PFSK-1 (cell line): Measurements from ENCODE around the gene DIPK1A.

ENCODE experiments used
- FOXP2 ChIP-seq: optimal IDR thresholded peaks from 2 replicates; pipeline ENCODE3; 2011; ENCODE audit warnings: borderline replicate concordance, control low read depth, inconsistent platforms; ENCODE audit not compliant: insufficient read depth; ENCODE audit errors: extremely low read length, extremely low read depth
- POLR2AphosphoS5 ChIP-seq: IDR thresholded peaks from 2 replicates; pipeline ENCODE4 v1.6.1; 2012; ENCODE audit warnings: low read depth, mild to moderate bottlenecking, control low read depth, low read length, moderate library complexity
- REST ChIP-seq, 2 experiments: IDR thresholded peaks; 2 replicates each; pipeline versions ENCODE4 v1.6.1 to v1.8.0; 2011 to 2012; ENCODE audit warnings: low read depth in 2 of 2, low read length in 2 of 2, control low read depth in 1 of 2, inconsistent platforms in 1 of 2, mild to moderate bottlenecking in 1 of 2, moderate library complexity in 1 of 2; ENCODE audit not compliant: insufficient read depth in 1 of 2
- SIN3A ChIP-seq: IDR thresholded peaks from 2 replicates; pipeline ENCODE4 v1.6.1; 2012; ENCODE audit warnings: mild to moderate bottlenecking, low read length, moderate library complexity, borderline replicate concordance; ENCODE audit not compliant: insufficient read depth
- TAF1 ChIP-seq: IDR thresholded peaks from 2 replicates; pipeline ENCODE4 v1.6.1; 2012; ENCODE audit warnings: low read length, control low read depth, borderline replicate concordance; ENCODE audit not compliant: insufficient read depth

DIPK1A gene

GRCh38 chr1:92855236-92855635, 106.0 kb downstream of the DIPK1A start:
- no peak for TF ChIP-seq POLR2AphosphoS5
- TF ChIP-seq FOXP2 = no peak
- TF ChIP-seq REST (IDR thresholded peaks at IDR 0.05; ENCODE audit: insufficient read depth in 1 of 2, low read depth in 2 of 2, low read length in 2 of 2) = no peak
- no peak for TF ChIP-seq TAF1
- TF ChIP-seq SIN3A = no peak

- TF ChIP-seq TAF1 (no peak), FOXP2 (no peak), SIN3A (no peak)
Measured at GRCh38 chr1:92854101-92854785, 107.0 kb downstream of the DIPK1A start.

GRCh38 chr1:92853299-92853698, 108.0 kb downstream of the DIPK1A start:
- no peak for TF ChIP-seq TAF1
- no peak for TF ChIP-seq POLR2AphosphoS5
- no peak for TF ChIP-seq SIN3A
- TF ChIP-seq FOXP2 = no peak
- TF ChIP-seq REST (IDR thresholded peaks at IDR 0.05; ENCODE audit: insufficient read depth in 1 of 2, low read depth in 2 of 2, low read length in 2 of 2) = no peak

- TF ChIP-seq TAF1 = no peak
- no peak for TF ChIP-seq SIN3A
- TF ChIP-seq REST (IDR thresholded peaks at IDR 0.05; ENCODE audit: insufficient read depth in 1 of 2, low read depth in 2 of 2, low read length in 2 of 2) = no peak
- no peak for TF ChIP-seq POLR2AphosphoS5
- no peak for TF ChIP-seq FOXP2
Measured at GRCh38 chr1:92851729-92852128, 109.5 kb downstream of the DIPK1A start.

GRCh38 chr1:92850019-92850418, 111.2 kb downstream of the DIPK1A start:
- TF ChIP-seq POLR2AphosphoS5 = no peak
- TF ChIP-seq REST (IDR thresholded peaks at IDR 0.05; ENCODE audit: insufficient read depth in 1 of 2, low read depth in 2 of 2, low read length in 2 of 2) = no peak
- TF ChIP-seq FOXP2 = no peak
- no peak for TF ChIP-seq TAF1
- no peak for TF ChIP-seq SIN3A
